HepG2 (cell line): ENCODE data around the gene DMBT1. TPM values are rescaled to one million over a fixed set of nuclear protein-coding genes. Genes with fewer than 3 reads are reported as not detected.
A peak's percentile ranks its signal among the peaks of the same experiment; 100 is the strongest.

Source experiments
- ATAC-seq: fragments of 200-7000 bp; cut with Tn5 transposase; 3 replicates; pipeline ENCODE4 v1.9.1; 2020; ENCODE audit warnings: mild to moderate bottlenecking, moderate library complexity
- BruUV-seq: library from RNA; stranded (reverse); fragments of 400-500 nt; replicated peaks from 2 replicates; lab custom pipeline; 2021; lab: Mats Ljungman, UMichigan
- CTCF ChIA-PET: fragments of 300-600 bp; formaldehyde crosslinking; extraction: SDS; loops from one replicate; lab custom pipeline; 2021; ENCODE audit warnings: low total read pairs, inconsistent platforms, low intra/inter-chr PET ratio; lab: Yijun Ruan, JAX
- POLR2A ChIA-PET: fragments of 350-600 bp; sonication (Branson Sonifier 250); formaldehyde crosslinking; loops from one replicate; lab custom pipeline; 2020; ENCODE audit warnings: antibody characterized with exemption, inconsistent platforms; lab: Yijun Ruan, JAX
- DNase-seq: peaks from one replicate; pipeline ENCODE4 v3.0.0-alpha.2; 2015; ENCODE audit warnings: low spot score
- FAIRE-seq: peaks from 3 replicates; lab custom pipeline; 2011; peaks lifted over from hg19 to GRCh38; lab: Jason Lieb, UNC
- H2AFZ ChIP-seq: one replicate; pipeline ENCODE4 v1.6.1; 2011; ENCODE audit warnings: low read length, inconsistent platforms
- H3K27ac ChIP-seq: fragments of 300-600 bp; 3 replicates; pipeline ENCODE4 v1.8.0; 2011; ENCODE audit warnings: mixed run types, mild to moderate bottlenecking, mixed read lengths, low read length, inconsistent platforms; ENCODE audit not compliant: insufficient read depth; ENCODE audit errors: extremely low read length
- H3K27me3 ChIP-seq, 2 experiments: fragments of 200-600 bp in 1 of 2; 2 replicates in 1 of 2; 3 replicates in 1 of 2; pipeline versions ENCODE4 v1.6.0 to v1.8.0; 2011; ENCODE audit warnings: low read length in 2 of 2, mild to moderate bottlenecking in 2 of 2, moderate library complexity in 2 of 2, inconsistent platforms in 1 of 2; ENCODE audit not compliant: insufficient read depth in 2 of 2, control insufficient read depth in 1 of 2
- H3K36me3 ChIP-seq, 2 experiments: fragments of 200-600 bp in 1 of 2; replicated peaks in 1 of 2; 2 replicates in 1 of 2; 3 replicates in 1 of 2; pipeline versions ENCODE4 v1.5.1 to v1.8.0; 2011; ENCODE audit warnings: low read length in 2 of 2, inconsistent platforms in 1 of 2; ENCODE audit not compliant: insufficient read depth in 2 of 2, control insufficient read depth in 1 of 2
- H3K4me1 ChIP-seq: 2 replicates; pipeline ENCODE4 v1.5.1; 2012; ENCODE audit warnings: low read length, inconsistent platforms; ENCODE audit not compliant: insufficient read depth
- H3K4me2 ChIP-seq: 2 replicates; pipeline ENCODE4 v1.6.0; 2011; ENCODE audit warnings: low read depth, low read length, inconsistent platforms
- H3K4me3 ChIP-seq, 3 experiments: fragments of 200-600 bp in 1 of 3; sonication (generic), shearing (Covaris generic) in 1 of 3; replicated peaks in 1 of 3; 2 replicates each; pipeline ENCODE4 v1.5.1; 2011 to 2016; ENCODE audit warnings: low read length in 3 of 3, inconsistent platforms in 2 of 3, low read depth in 2 of 3, mild to moderate bottlenecking in 2 of 3, control low read depth in 1 of 3, mixed read lengths in 1 of 3; ENCODE audit not compliant: insufficient read depth in 1 of 3
- H3K79me2 ChIP-seq: one replicate; pipeline ENCODE4 v1.6.1; 2011; ENCODE audit warnings: low read length, inconsistent platforms; ENCODE audit not compliant: insufficient read depth
- H3K9ac ChIP-seq: 2 replicates; pipeline ENCODE4 v1.6.0; 2011; ENCODE audit warnings: mild to moderate bottlenecking, low read depth, low read length, inconsistent platforms; ENCODE audit not compliant: insufficient read depth
- H3K9me3 ChIP-seq: 2 replicates; pipeline ENCODE4 v1.5.1; 2012; ENCODE audit warnings: mild to moderate bottlenecking, low read length
- H4K20me1 ChIP-seq: 2 replicates; pipeline ENCODE4 v1.6.0; 2011; ENCODE audit warnings: inconsistent platforms, mild to moderate bottlenecking, low read length, moderate library complexity; ENCODE audit not compliant: insufficient read depth
- GTF2F1 ChIP-seq: fragments of 150-350 bp; IDR thresholded peaks from 2 replicates; pipeline ENCODE4 v1.6.1; 2014; ENCODE audit warnings: low read length
- STAG1 ChIP-seq: sonication (generic); formaldehyde crosslinking; IDR thresholded peaks from 2 replicates; pipeline ENCODE4 v1.4.0; 2020; ENCODE audit warnings: missing genetic modification reagents
- ZBTB20 ChIP-seq: sonication (generic); formaldehyde crosslinking; IDR thresholded peaks from 2 replicates; pipeline ENCODE4 v1.8.1; 2023; ENCODE audit warnings: missing genetic modification reagents, low read depth, mild to moderate bottlenecking, borderline replicate concordance
- ZNF589 ChIP-seq: sonication (generic); formaldehyde crosslinking; conservative IDR thresholded peaks from 2 replicates; pipeline ENCODE4 v1.8.0; 2022; ENCODE audit warnings: mild to moderate bottlenecking, moderate library complexity, missing genetic modification reagents
- WGBS: methylation state at CpG from one replicate; pipeline ENCODE4 v1.1.6; 2017; ENCODE audit warnings: low lambda C conversion rate; 5-methylcytosine and 5-hydroxymethylcytosine counted together
- in situ Hi-C: cut with HindIII; loops from 2 replicates; pipeline ENCODE4 v1.10.0; 2017; ENCODE audit warnings: low pct_unique_long_range_greater_than_20kb; ENCODE audit not compliant: extremely low pct_ligation_motif_present
- intact Hi-C: fragments of 100-400 bp; cut with micrococcal nuclease; formaldehyde crosslinking; loops from one replicate; pipeline ENCODE4 v1.10.0; 2022; ENCODE audit not compliant: unreplicated experiment
- polyA plus RNA-seq, 8 experiments: library from polyadenylated mRNA; depleted of rRNA in 3 of 8; stranded (reverse) in 7 of 8; unstranded in 1 of 8; fragments of >200 nt; fragmentation: Illumina TruSeq in 4 of 8; extraction: Trizol in 4 of 8; gene quantifications; 2 replicates each; pipeline versions ENCODE4 v1.2.1 to v1.2.3, GENCODE V29; 2011 to 2016; ENCODE audit warnings: low read depth in 4 of 8, missing spikeins in 1 of 8, mixed read lengths in 1 of 8; ENCODE audit not compliant: insufficient read depth in 1 of 8
- total RNA-seq, 5 experiments: library from RNA; depleted of rRNA; stranded (reverse); fragments of >200 nt; fragmentation: Illumina TruSeq; extraction: Trizol; gene quantifications; 2 replicates each; pipeline ENCODE4 v1.2.3, GENCODE V29; 2016; ENCODE audit warnings: low read depth in 1 of 5

DMBT1 gene
- total and polyA plus RNA-seq, 2 of the 13 experiments (the other 11 are each of a cell fraction or from before 2014, with no cell fraction given): not detected

GRCh38 chr10:122682522-122682921 is 122.0 kb downstream of the DMBT1 start:
- H3K4me2 ChIP-seq: no peak overlapping the region
- POLR2A ChIA-PET: no interaction called here
- no peak overlapping the region for H3K27ac ChIP-seq
- no peak overlapping the region for H2AFZ ChIP-seq
- in situ Hi-C loops (no loop called here), intact Hi-C loops (no loop called here)
- FAIRE-seq: no peak
- H3K9me3 ChIP-seq: no peaks in the 10 kb centered on the region
- 3% methylated on average over 5 of the region's 5 CpGs for WGBS
- BruUV-seq: no TSS peak
- TF ChIP-seq ZNF589: no peak
- TF ChIP-seq, all 625 proteins: peak for 0
- Histone ChIP-seq H3K9ac (no peak overlapping the region), H3K4me3 (no peak overlapping the region), H3K79me2 (no peaks in the 10 kb centered on the region), H3K4me1 (no peaks in the 10 kb centered on the region), H3K36me3 (no peaks in the 10 kb centered on the region), H3K27me3 (0 out of 5 replicates have a peak, but pooled peaks cover 0 to 4% of the 10 kb centered on the region in 2 experiments), H4K20me1 (no peaks in the 10 kb centered on the region)
- no peak for DNase-seq
- ATAC-seq: no peak
- CTCF ChIA-PET: no interaction called here

- H4K20me1 ChIP-seq: no peaks in the 10 kb centered on the region
- no peak overlapping the region for H3K4me2 ChIP-seq
- intact Hi-C loops (no loop called here), in situ Hi-C loops (no loop called here)
- FAIRE-seq: no peak
- POLR2A ChIA-PET: no interaction called here
- peaks cover 0 to 17% of the 10 kb centered on the region in 2 experiments; a peak in 1 of 5 replicates for H3K27me3 ChIP-seq
- DNase-seq: no peak
- H3K4me1 ChIP-seq: no peaks in the 10 kb centered on the region
- CTCF ChIA-PET: no interaction called here
- H2AFZ ChIP-seq: no peak overlapping the region
- WGBS: 35% methylated on average over 6 of the region's 6 CpGs
- ATAC-seq: no peak; the same call in 2 of the 3 replicates
- H3K9ac ChIP-seq: no peak overlapping the region
- no peaks in the 10 kb centered on the region for H3K36me3 ChIP-seq
- no peak overlapping the region for H3K27ac ChIP-seq
- H3K79me2 ChIP-seq: no peaks in the 10 kb centered on the region
- no peaks in the 10 kb centered on the region for H3K9me3 ChIP-seq
- BruUV-seq: no TSS peak
- no peak overlapping the region for H3K4me3 ChIP-seq
- TF ChIP-seq GTF2F1 (no peak), STAG1 (0 out of 2 replicates have a peak, but pooled peaks have one; percentile 10), ZBTB20 (CRISPR knock-in tag) (no peak)
Measured at GRCh38 chr10:122688293-122688989, 127.9 kb downstream of the DMBT1 start.
